DND-41 (cell line): ENCODE measurements around the gene PEPD.

Experiments
- ATAC-seq: fragments of 200-7000 bp; cut with Tn5 transposase; 3 replicates; pipeline ENCODE4 v1.9.1; 2021; ENCODE audit warnings: low read depth; ENCODE audit not compliant: insufficient read depth
- DNase-seq: peaks from one replicate; pipeline ENCODE4 v3.0.0-alpha.2; 2020
- H2AFZ ChIP-seq: 2 replicates; pipeline ENCODE4 v1.6.0; 2012; ENCODE audit warnings: low read depth, low read length
- H3K27ac ChIP-seq: 2 replicates; pipeline ENCODE4 v1.5.1; 2012; ENCODE audit warnings: low read length, inconsistent platforms
- H3K27me3 ChIP-seq: fragments of 200-600 bp; sonication (generic); 2 replicates; pipeline ENCODE4 v1.6.0; 2012; ENCODE audit warnings: low read length, mild to moderate bottlenecking, inconsistent platforms; ENCODE audit not compliant: insufficient read depth, poor library complexity
- H3K36me3 ChIP-seq: 2 replicates; pipeline ENCODE4 v1.5.1; 2012; ENCODE audit warnings: low read length, inconsistent platforms; ENCODE audit not compliant: insufficient read depth
- H3K4me1 ChIP-seq: 2 replicates; pipeline ENCODE4 v1.5.1; 2012; ENCODE audit warnings: mild to moderate bottlenecking, low read length; ENCODE audit not compliant: insufficient read depth
- H3K4me2 ChIP-seq: 2 replicates; pipeline ENCODE4 v1.6.0; 2012; ENCODE audit warnings: mild to moderate bottlenecking, moderate library complexity, low read length, inconsistent platforms; ENCODE audit not compliant: insufficient read depth
- H3K4me3 ChIP-seq, 2 experiments: fragments of 200-600 bp in 1 of 2; shearing (Covaris generic) in 1 of 2; 2 replicates each; pipeline ENCODE4 v1.5.1; 2012 to 2016; ENCODE audit warnings: inconsistent platforms in 2 of 2, low read length in 2 of 2, mild to moderate bottlenecking in 2 of 2, low read depth in 1 of 2, moderate library complexity in 1 of 2
- H3K79me2 ChIP-seq: 2 replicates; pipeline ENCODE4 v1.6.0; 2012; ENCODE audit warnings: low read length, inconsistent platforms; ENCODE audit not compliant: insufficient read depth
- H3K9ac ChIP-seq: 2 replicates; pipeline ENCODE4 v1.6.0; 2012; ENCODE audit warnings: low read depth, mild to moderate bottlenecking, inconsistent platforms, low read length, moderate library complexity
- H3K9me3 ChIP-seq: 2 replicates; pipeline ENCODE4 v1.5.1; 2012; ENCODE audit warnings: low read length, moderate library complexity, mild to moderate bottlenecking, inconsistent platforms; ENCODE audit not compliant: insufficient read depth, severe bottlenecking
- H4K20me1 ChIP-seq: 2 replicates; pipeline ENCODE4 v1.6.0; 2012; ENCODE audit warnings: low read length; ENCODE audit not compliant: insufficient read depth
- CTCF ChIP-seq: IDR thresholded peaks from 2 replicates; pipeline ENCODE4 v1.5.1; 2012; ENCODE audit warnings: borderline replicate concordance, low read length, moderate library complexity, mild to moderate bottlenecking; ENCODE audit not compliant: poor library complexity, severe bottlenecking; ENCODE audit errors: extremely low read depth
- EZH2 ChIP-seq: IDR thresholded peaks from 3 replicates; pipeline ENCODE4 v1.6.1; 2012; ENCODE audit warnings: borderline replicate concordance, low read depth, mild to moderate bottlenecking, moderate library complexity, low read length, inconsistent platforms; ENCODE audit not compliant: severe bottlenecking

The PEPD gene

GRCh38 chr19:33477781-33478180, 43.8 kb downstream of the PEPD start:
- no peak for TF ChIP-seq CTCF
- no peak for TF ChIP-seq EZH2
- Histone ChIP-seq H3K36me3 (peaks cover 4% of the 10 kb centered on the region; the same call in 1 of the 2 replicates), H4K20me1 (0 out of 2 replicates have a peak, but pooled peaks cover 3% of the 10 kb centered on the region), H3K4me2 (no peak overlapping the region), H3K79me2 (no peaks in the 10 kb centered on the region), H3K27ac (no peak overlapping the region), H2AFZ (no peak overlapping the region), H3K4me1 (no peaks in the 10 kb centered on the region), H3K27me3 (no peaks in the 10 kb centered on the region), H3K9me3 (no peaks in the 10 kb centered on the region), H3K9ac (no peak overlapping the region), H3K4me3 (no peak overlapping the region)
- ATAC-seq = no peak
- no peak for DNase-seq

- Histone ChIP-seq H3K9me3 (no peaks in the 10 kb centered on the region), H2AFZ (no peak overlapping the region), H3K79me2 (no peaks in the 10 kb centered on the region), H3K27ac (no peak overlapping the region), H3K4me1 (no peaks in the 10 kb centered on the region), H3K36me3 (peaks cover 4% of the 10 kb centered on the region; the same call in 1 of the 2 replicates), H3K4me3 (no peak overlapping the region), H3K27me3 (no peaks in the 10 kb centered on the region), H3K9ac (no peak overlapping the region), H4K20me1 (0 out of 2 replicates have a peak, but pooled peaks cover 3% of the 10 kb centered on the region), H3K4me2 (no peak overlapping the region)
- DNase-seq (no peak), ATAC-seq (no peak)
- no peak for TF ChIP-seq EZH2
- no peak for TF ChIP-seq CTCF
These were observed 45.4 kb downstream of the PEPD start for GRCh38 chr19:33476151-33476707.

- no peaks in the 10 kb centered on the region for H3K79me2 ChIP-seq
- no peak overlapping the region for H2AFZ ChIP-seq
- H3K4me2 ChIP-seq = no peak overlapping the region
- H3K27me3 ChIP-seq = no peaks in the 10 kb centered on the region
- no peak for TF ChIP-seq CTCF
- TF ChIP-seq EZH2 = no peak
- H3K36me3 ChIP-seq = peaks cover 4% of the 10 kb centered on the region; the same call in 1 of the 2 replicates
- no peaks in the 10 kb centered on the region for H3K4me1 ChIP-seq
- H3K27ac ChIP-seq = no peak overlapping the region
- DNase-seq = no peak
- no peak overlapping the region for H3K9ac ChIP-seq
- no peak for ATAC-seq
- H3K4me3 ChIP-seq = no peak overlapping the region
- H4K20me1 ChIP-seq = 0 out of 2 replicates have a peak, but pooled peaks cover 6% of the 10 kb centered on the region
- no peaks in the 10 kb centered on the region for H3K9me3 ChIP-seq
These were observed 47.8 kb downstream of the PEPD start for GRCh38 chr19:33473653-33474305.
